HEK293 (cell line): ENCODE measurements around the gene SNN.

ENCODE experiments used
- ATF2 ChIP-seq: fragments of 450-650 bp; formaldehyde crosslinking; IDR thresholded peaks from 2 replicates; pipeline ENCODE4 v1.5.1; 2016; ENCODE audit warnings: missing biosample characterization, missing genetic modification characterization, low read depth
- CTCF ChIP-seq: fragments of 450-650 bp; formaldehyde crosslinking; IDR thresholded peaks from 2 replicates; pipeline ENCODE4 v1.5.1; 2016; ENCODE audit warnings: missing biosample characterization, missing genetic modification characterization
- HIC1 ChIP-seq: fragments of 450-650 bp; formaldehyde crosslinking; IDR thresholded peaks from 2 replicates; pipeline ENCODE4 v1.5.1; 2016; ENCODE audit warnings: missing biosample characterization, missing genetic modification characterization
- MYNN ChIP-seq: fragments of 450-650 bp; formaldehyde crosslinking; IDR thresholded peaks from 2 replicates; pipeline ENCODE4 v1.5.1; 2016; ENCODE audit warnings: missing biosample characterization, missing genetic modification characterization, borderline replicate concordance
- SALL2 ChIP-seq: fragments of 450-650 bp; formaldehyde crosslinking; IDR thresholded peaks from 2 replicates; pipeline ENCODE4 v1.5.0; 2017; ENCODE audit warnings: missing biosample characterization, mild to moderate bottlenecking, missing genetic modification characterization, borderline replicate concordance
- ZBTB8A ChIP-seq: fragments of 450-650 bp; formaldehyde crosslinking; IDR thresholded peaks from 2 replicates; pipeline ENCODE4 v1.5.1; 2016; ENCODE audit warnings: missing biosample characterization, missing genetic modification characterization
- ZNF2 ChIP-seq: fragments of 450-650 bp; formaldehyde crosslinking; IDR thresholded peaks from 2 replicates; pipeline ENCODE4 v1.5.1; 2016; ENCODE audit warnings: missing biosample characterization, missing genetic modification characterization
- ZNF302 ChIP-seq: fragments of 450-650 bp; formaldehyde crosslinking; IDR thresholded peaks from 2 replicates; pipeline ENCODE4 v1.5.1; 2016; ENCODE audit warnings: missing biosample characterization, missing genetic modification characterization, low read depth
- ZNF350 ChIP-seq: fragments of 450-650 bp; formaldehyde crosslinking; IDR thresholded peaks from 2 replicates; pipeline ENCODE4 v1.5.0; 2017; ENCODE audit warnings: missing biosample characterization, mild to moderate bottlenecking, missing genetic modification characterization
- ZNF776 ChIP-seq: fragments of 450-650 bp; formaldehyde crosslinking; IDR thresholded peaks from 2 replicates; pipeline ENCODE4 v1.5.0; 2017; ENCODE audit warnings: missing biosample characterization, missing genetic modification characterization, borderline replicate concordance
- TF ChIP-seq, protein P1 (sequence below): fragments of 450-650 bp; formaldehyde crosslinking; IDR thresholded peaks from 2 replicates; pipeline ENCODE4 v1.5.1; 2016; ENCODE audit warnings: missing biosample characterization, missing genetic modification characterization

GRCh38 chr16:11630046-11630767 is 38.0 kb upstream of the SNN start:
- TF ChIP-seq ZNF302 (tag by site-specific recombination) (no peak), MYNN (tag by site-specific recombination) (no peak), SALL2 (tag by site-specific recombination) (no peak), ATF2 (tag by site-specific recombination) (no peak), ZNF2 (tag by site-specific recombination) (no peak), ZBTB8A (tag by site-specific recombination) (no peak), CTCF (tag by site-specific recombination) (no peak), ZNF776 (tag by site-specific recombination) (no peak), ZNF350 (tag by site-specific recombination) (no peak), HIC1 (tag by site-specific recombination) (no peak)
- TF ChIP-seq, protein P1, sequence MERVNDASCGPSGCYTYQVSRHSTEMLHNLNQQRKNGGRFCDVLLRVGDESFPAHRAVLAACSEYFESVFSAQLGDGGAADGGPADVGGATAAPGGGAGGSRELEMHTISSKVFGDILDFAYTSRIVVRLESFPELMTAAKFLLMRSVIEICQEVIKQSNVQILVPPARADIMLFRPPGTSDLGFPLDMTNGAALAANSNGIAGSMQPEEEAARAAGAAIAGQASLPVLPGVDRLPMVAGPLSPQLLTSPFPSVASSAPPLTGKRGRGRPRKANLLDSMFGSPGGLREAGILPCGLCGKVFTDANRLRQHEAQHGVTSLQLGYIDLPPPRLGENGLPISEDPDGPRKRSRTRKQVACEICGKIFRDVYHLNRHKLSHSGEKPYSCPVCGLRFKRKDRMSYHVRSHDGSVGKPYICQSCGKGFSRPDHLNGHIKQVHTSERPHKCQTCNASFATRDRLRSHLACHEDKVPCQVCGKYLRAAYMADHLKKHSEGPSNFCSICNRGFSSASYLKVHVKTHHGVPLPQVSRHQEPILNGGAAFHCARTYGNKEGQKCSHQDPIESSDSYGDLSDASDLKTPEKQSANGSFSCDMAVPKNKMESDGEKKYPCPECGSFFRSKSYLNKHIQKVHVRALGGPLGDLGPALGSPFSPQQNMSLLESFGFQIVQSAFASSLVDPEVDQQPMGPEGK (tag by site-specific recombination): no peak
